ENCODE measurements around the gene CTIF.

- TF ChIP-seq, protein P1, sequence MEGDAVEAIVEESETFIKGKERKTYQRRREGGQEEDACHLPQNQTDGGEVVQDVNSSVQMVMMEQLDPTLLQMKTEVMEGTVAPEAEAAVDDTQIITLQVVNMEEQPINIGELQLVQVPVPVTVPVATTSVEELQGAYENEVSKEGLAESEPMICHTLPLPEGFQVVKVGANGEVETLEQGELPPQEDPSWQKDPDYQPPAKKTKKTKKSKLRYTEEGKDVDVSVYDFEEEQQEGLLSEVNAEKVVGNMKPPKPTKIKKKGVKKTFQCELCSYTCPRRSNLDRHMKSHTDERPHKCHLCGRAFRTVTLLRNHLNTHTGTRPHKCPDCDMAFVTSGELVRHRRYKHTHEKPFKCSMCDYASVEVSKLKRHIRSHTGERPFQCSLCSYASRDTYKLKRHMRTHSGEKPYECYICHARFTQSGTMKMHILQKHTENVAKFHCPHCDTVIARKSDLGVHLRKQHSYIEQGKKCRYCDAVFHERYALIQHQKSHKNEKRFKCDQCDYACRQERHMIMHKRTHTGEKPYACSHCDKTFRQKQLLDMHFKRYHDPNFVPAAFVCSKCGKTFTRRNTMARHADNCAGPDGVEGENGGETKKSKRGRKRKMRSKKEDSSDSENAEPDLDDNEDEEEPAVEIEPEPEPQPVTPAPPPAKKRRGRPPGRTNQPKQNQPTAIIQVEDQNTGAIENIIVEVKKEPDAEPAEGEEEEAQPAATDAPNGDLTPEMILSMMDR (IDR thresholded peaks at IDR 0.05; ENCODE audit: poor library complexity), result no peak
- TF ChIP-seq EZH2 (IDR thresholded peaks at IDR 0.05; ENCODE audit: borderline replicate concordance), result no peak
Observed at GRCh38 chr18:48683197-48683596, 144.4 kb downstream of the CTIF start.

Measured in hepatocyte (in vitro differentiated cells).